Upper lobe of left lung (tissue), 6 donors: ENCODE measurements around the gene TIMM44. TPM values are rescaled to one million over a fixed set of nuclear protein-coding genes. Genes with fewer than 3 reads are reported as not detected.

ENCODE experiments used
- ATAC-seq, 2 donors: fragments of 200-7000 bp; cut with Tn5 transposase; one replicate each; pipeline ENCODE4 v1.9.1; 2022; ENCODE audit warnings: mild to moderate bottlenecking in 2 of 2, moderate library complexity in 2 of 2; ENCODE audit not compliant: low FRiP score in 2 of 2
- DNase-seq, 2 donors: peaks; one replicate each; pipeline ENCODE4 v3.0.0-alpha.2; 2019 to 2020
- H3K27ac ChIP-seq, 4 donors: fragments of 200-600 bp; sonication (generic); one replicate each; pipeline ENCODE4 v1.5.1; 2016 to 2019
- H3K27me3 ChIP-seq, 4 donors: fragments of 200-600 bp; sonication (generic); one replicate each; pipeline ENCODE4 v1.5.1; 2017 to 2019
- H3K36me3 ChIP-seq, 4 donors: fragments of 200-600 bp; sonication (generic); one replicate each; pipeline ENCODE4 v1.5.1; 2016 to 2019
- H3K4me1 ChIP-seq, 4 donors: fragments of 200-600 bp; sonication (generic); one replicate each; pipeline ENCODE4 v1.5.1; 2018 to 2019
- H3K4me3 ChIP-seq, 4 donors: fragments of 200-600 bp; sonication (generic); one replicate each; pipeline ENCODE4 v1.5.1; 2017 to 2019; ENCODE audit warnings: mild to moderate bottlenecking in 2 of 4, moderate library complexity in 1 of 4
- H3K9me3 ChIP-seq, 4 donors: fragments of 200-600 bp; sonication (generic); one replicate each; pipeline ENCODE4 v1.5.1; 2018 to 2019
- EP300 ChIP-seq, 4 donors: sonication (generic); formaldehyde crosslinking; IDR thresholded peaks; one replicate each; pipeline ENCODE4 v1.5.1; 2017; ENCODE audit warnings: antibody characterized with exemption in 4 of 4, control low read depth in 2 of 4
- POLR2A ChIP-seq, 4 donors: fragments of 450-650 bp; IDR thresholded peaks; one replicate each; pipeline ENCODE4 v1.5.1; 2016 to 2017; ENCODE audit warnings: antibody characterized with exemption in 4 of 4, mild to moderate bottlenecking in 2 of 4
- POLR2AphosphoS5 ChIP-seq, 2 donors: sonication (generic); formaldehyde crosslinking; IDR thresholded peaks; one replicate each; pipeline ENCODE4 v1.5.1; 2017; ENCODE audit warnings: antibody characterized with exemption in 2 of 2
- WGBS, 2 donors: methylation state at CpG; one replicate each; pipeline ENCODE4 v1.1.5; 2017 to 2018; 5-methylcytosine and 5-hydroxymethylcytosine counted together
- total RNA-seq, 6 donors: library from RNA; depleted of rRNA in 4 of 6; stranded (reverse); fragments of >200 nt in 4 of 6; gene quantifications; one replicate each; pipeline versions ENCODE4 v1.1.0 to v1.2.1, GENCODE V29; 2016 to 2021
- TF ChIP-seq, protein P1 (sequence below), 6 experiments: fragments of 450-650 bp in 4 of 6; fragments of 200-600 bp in 2 of 6; sonication (generic) in 2 of 6; IDR thresholded peaks; one replicate each; pipeline ENCODE4 v1.5.1; 2016 to 2019; ENCODE audit warnings: antibody characterized with exemption in 6 of 6
- donor health status: DM: no; HTN: no; CAD: no; lungs with moderate emphysema.
- donor health status: DM: no; HTN: yes; CAD: no; lungs with severe emphysema.

Gene TIMM44
- total RNA-seq, 6 donors from 2014 or later: 39.8 to 83.2 (median 52.7) TPM

GRCh38 chr19:7881910-7882309 lies 61.6 kb downstream of the TIMM44 start:
- TF ChIP-seq, protein P1, sequence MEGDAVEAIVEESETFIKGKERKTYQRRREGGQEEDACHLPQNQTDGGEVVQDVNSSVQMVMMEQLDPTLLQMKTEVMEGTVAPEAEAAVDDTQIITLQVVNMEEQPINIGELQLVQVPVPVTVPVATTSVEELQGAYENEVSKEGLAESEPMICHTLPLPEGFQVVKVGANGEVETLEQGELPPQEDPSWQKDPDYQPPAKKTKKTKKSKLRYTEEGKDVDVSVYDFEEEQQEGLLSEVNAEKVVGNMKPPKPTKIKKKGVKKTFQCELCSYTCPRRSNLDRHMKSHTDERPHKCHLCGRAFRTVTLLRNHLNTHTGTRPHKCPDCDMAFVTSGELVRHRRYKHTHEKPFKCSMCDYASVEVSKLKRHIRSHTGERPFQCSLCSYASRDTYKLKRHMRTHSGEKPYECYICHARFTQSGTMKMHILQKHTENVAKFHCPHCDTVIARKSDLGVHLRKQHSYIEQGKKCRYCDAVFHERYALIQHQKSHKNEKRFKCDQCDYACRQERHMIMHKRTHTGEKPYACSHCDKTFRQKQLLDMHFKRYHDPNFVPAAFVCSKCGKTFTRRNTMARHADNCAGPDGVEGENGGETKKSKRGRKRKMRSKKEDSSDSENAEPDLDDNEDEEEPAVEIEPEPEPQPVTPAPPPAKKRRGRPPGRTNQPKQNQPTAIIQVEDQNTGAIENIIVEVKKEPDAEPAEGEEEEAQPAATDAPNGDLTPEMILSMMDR (IDR thresholded peaks at IDR 0.05): no peak
- no peak for TF ChIP-seq POLR2A (IDR thresholded peaks at IDR 0.05)
- TF ChIP-seq EP300 (IDR thresholded peaks at IDR 0.05): no peak
- no peak for TF ChIP-seq POLR2AphosphoS5 (IDR thresholded peaks at IDR 0.05)
- WGBS, 2 donors: 89 to 93% methylated on average over 3 of the region's 3 CpGs
- H3K27me3 ChIP-seq: no peaks in the 10 kb centered on the region
- no peak for DNase-seq
- no peak overlapping the region for H3K27ac ChIP-seq
- H3K4me3 ChIP-seq: no peak overlapping the region
- ATAC-seq: no peak
- no peaks in the 10 kb centered on the region for H3K9me3 ChIP-seq
- no peaks in the 10 kb centered on the region for H3K36me3 ChIP-seq
- no peaks in the 10 kb centered on the region for H3K4me1 ChIP-seq

DNA sequence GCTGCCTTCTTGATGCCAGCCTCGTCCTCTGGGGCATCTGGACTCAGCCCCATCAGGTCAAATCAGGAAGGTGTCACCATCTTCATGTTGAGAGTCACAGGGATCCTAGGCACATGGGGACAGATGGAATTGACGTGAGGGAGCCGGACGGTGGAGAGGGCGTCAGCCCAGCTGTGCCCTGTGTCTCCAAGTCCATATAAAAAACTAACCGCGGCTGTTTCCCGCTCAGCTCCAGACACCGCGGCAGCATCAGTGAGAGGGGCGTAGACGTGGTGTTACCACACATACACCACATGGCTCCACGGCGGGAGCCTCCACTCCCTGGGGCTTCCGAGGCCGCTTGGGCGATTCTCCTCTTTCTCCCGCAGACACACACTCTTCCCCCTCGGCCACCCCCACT lies 63.6 kb downstream of the TIMM44 start:
- Histone ChIP-seq H3K9me3 (no peaks in the 10 kb centered on the region), H3K4me1 (peaks cover 0 to under 1% (median 0%) of the 10 kb centered on the region in 4 donors), H3K36me3 (no peaks in the 10 kb centered on the region), H3K27me3 (peaks cover 0 to 3% (median under 1%) of the 10 kb centered on the region in 4 donors), H3K27ac (no peak overlapping the region), H3K4me3 (no peak overlapping the region)
- no peak for ATAC-seq
- TF ChIP-seq POLR2A (IDR thresholded peaks at IDR 0.05) (no peak), POLR2AphosphoS5 (IDR thresholded peaks at IDR 0.05) (no peak), EP300 (IDR thresholded peaks at IDR 0.05) (no peak)
- TF ChIP-seq, protein P1 (IDR thresholded peaks at IDR 0.05): no peak
- 79 to 84% methylated on average over 19 of the region's 19 CpGs for WGBS, 2 donors
- no peak for DNase-seq

DNA sequence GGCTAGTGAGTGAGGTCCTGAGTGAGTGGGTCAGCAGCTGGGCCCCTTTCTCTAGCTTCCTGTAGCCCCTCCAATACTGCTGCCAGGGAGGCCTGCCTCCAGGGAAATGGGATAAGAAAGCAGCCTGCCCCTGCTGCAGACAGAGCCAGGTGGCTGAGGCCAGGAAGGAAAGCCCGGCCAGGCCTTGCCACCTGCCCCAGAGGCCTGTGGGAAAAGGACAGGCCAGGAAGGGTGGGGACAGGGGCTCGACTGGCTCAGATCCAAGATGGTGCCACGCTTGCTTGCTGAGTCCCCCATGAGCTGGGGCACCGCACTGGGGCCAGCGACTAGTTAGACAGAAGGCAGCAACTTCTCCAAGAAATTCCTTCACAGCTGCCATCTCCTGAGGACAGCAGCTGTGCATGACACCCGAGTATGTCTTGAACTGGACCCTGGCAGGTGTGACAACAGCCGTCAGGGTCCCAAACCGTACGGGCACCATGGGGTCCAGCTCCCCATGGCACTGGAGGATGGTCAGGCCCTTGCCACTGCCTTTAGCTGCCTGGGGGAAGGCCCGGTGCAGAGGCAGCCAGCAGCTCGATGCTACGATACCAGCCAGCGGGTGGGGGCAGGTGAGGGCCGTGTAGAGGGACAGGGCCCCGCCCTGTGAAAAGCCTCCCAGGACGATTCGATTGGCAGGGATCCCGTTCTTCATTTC lies 64.2 kb downstream of the TIMM44 start:
- H3K36me3 ChIP-seq: no peaks in the 10 kb centered on the region
- no peaks in the 10 kb centered on the region for H3K9me3 ChIP-seq
- 73 to 81% methylated on average over 4 to 18 of the region's 18 CpGs for WGBS, 2 donors
- peaks cover 0 to 9% (median 4%) of the 10 kb centered on the region in 4 donors for H3K27me3 ChIP-seq
- peaks cover 0 to 6% (median 5%) of the 10 kb centered on the region in 4 donors for H3K4me1 ChIP-seq
- ATAC-seq (peak in 1 of 2 donors; percentile 42), DNase-seq (no peak)
- no peak overlapping the region for H3K4me3 ChIP-seq
- TF ChIP-seq EP300 (IDR thresholded peaks at IDR 0.05) (no peak), POLR2A (IDR thresholded peaks at IDR 0.05) (no peak), POLR2AphosphoS5 (IDR thresholded peaks at IDR 0.05) (no peak)
- TF ChIP-seq, protein P1 (IDR thresholded peaks at IDR 0.05): no peak
- no peak overlapping the region for H3K27ac ChIP-seq

GRCh38 chr19:7877249-7877836 lies 66.1 kb downstream of the TIMM44 start:
- Histone ChIP-seq H3K4me3 (no peak overlapping the region), H3K4me1 (peaks cover 9 to 22% (median 13%) of the 10 kb centered on the region in 4 donors), H3K27ac (no peak overlapping the region), H3K9me3 (no peaks in the 10 kb centered on the region), H3K36me3 (no peaks in the 10 kb centered on the region), H3K27me3 (peaks cover 0 to 27% (median 13%) of the 10 kb centered on the region in 4 donors)
- no peak for ATAC-seq
- no peak for DNase-seq
- WGBS, 2 donors: 83 to 84% methylated on average over 6 of the region's 6 CpGs
- TF ChIP-seq EP300 (IDR thresholded peaks at IDR 0.05) (no peak), POLR2AphosphoS5 (IDR thresholded peaks at IDR 0.05) (no peak)

Other genes starting within 250 kb of the TIMM44 start
- 1 to 10 TPM in 1 of 6 donors, under 1 TPM in 1, not detected in 4; 0.83 to 2.9 TPM for gene FCER2, start 241.5 kb downstream of the TIMM44 start, total RNA-seq
- 1 to 10 TPM in 3 of 6 donors, under 1 TPM in 1, not detected in 2; 0.40 to 2.5 (median 1.5) TPM for gene CLEC4G, start 211.6 kb downstream of the TIMM44 start, total RNA-seq
- 10 to 100 TPM in 1 of 6 donors, 1 to 10 TPM in 3, under 1 TPM in 2; 0.55 to 14.8 (median 1.7) TPM for gene CD209, start 196.1 kb downstream of the TIMM44 start, total RNA-seq
- 1 to 10 TPM in 4 of 6 donors, under 1 TPM in 1, not detected in 1; 0.86 to 7.4 (median 3.1) TPM for gene CLEC4M, start 180.4 kb downstream of the TIMM44 start, total RNA-seq
- 10 to 100 TPM; 12.0 to 24.1 (median 15.6) TPM for gene EVI5L, start 113.4 kb downstream of the TIMM44 start, total RNA-seq
- 1 to 10 TPM in 5 of 6 donors, under 1 TPM in 1; 0.46 to 9.4 (median 2.7) TPM for gene PRR36, start 69.3 kb downstream of the TIMM44 start, total RNA-seq
- gene LRRC8E, start 55.2 kb downstream of the TIMM44 start, total RNA-seq: 10 to 100 TPM in 1 of 6 donors, 1 to 10 TPM in 5; 1.0 to 11.7 (median 6.9) TPM
- gene MAP2K7, start 39.8 kb downstream of the TIMM44 start, total RNA-seq: 10 to 100 TPM; 21.1 to 61.8 (median 33.0) TPM
- 1 to 10 TPM in 1 of 6 donors, under 1 TPM in 1, not detected in 4; 0.37 to 1.1 TPM for gene TGFBR3L, start 28.8 kb downstream of the TIMM44 start, total RNA-seq
- gene SNAPC2, start 23.3 kb downstream of the TIMM44 start, total RNA-seq: 10 to 100 TPM in 5 of 6 donors, 1 to 10 TPM in 1; 5.2 to 28.0 (median 19.2) TPM
- gene CTXN1, start 17.5 kb downstream of the TIMM44 start, total RNA-seq: 10 to 100 TPM in 3 of 6 donors, 1 to 10 TPM in 3; 1.2 to 28.3 (median 13.4) TPM
- 10 to 100 TPM; 21.0 to 71.1 (median 36.1) TPM for gene ELAVL1, start 62.0 kb upstream of the TIMM44 start, total RNA-seq
- gene CCL25, start 109.1 kb upstream of the TIMM44 start, total RNA-seq: not detected
- gene FBN3, start 205.9 kb upstream of the TIMM44 start, total RNA-seq: 100 to 1,000 TPM in 1 of 6 donors, 10 to 100 TPM in 1, 1 to 10 TPM in 3, under 1 TPM in 1; 0.10 to 106 (median 8.0) TPM